GM12865 (cell line): ENCODE results near the gene ZCCHC2.

Source experiments
- DNase-seq: peaks from one replicate; pipeline ENCODE4 v3.0.0; 2010; ENCODE audit warnings: low read depth
- H3K4me3 ChIP-seq: 2 replicates; pipeline ENCODE4 v1.5.1; 2011; ENCODE audit warnings: mild to moderate bottlenecking, low read depth, low read length, control low read depth
- TF ChIP-seq, protein P1 (sequence below): IDR thresholded peaks from 2 replicates; pipeline ENCODE4 v1.5.1; 2011; ENCODE audit warnings: low read length, control low read depth, low read depth, inconsistent platforms; ENCODE audit not compliant: insufficient read depth; ENCODE audit errors: missing control alignments

The ZCCHC2 gene

GRCh38 chr18:62545098-62545497 lies 22.3 kb downstream of the ZCCHC2 start:
- DNase-seq: no peak
- TF ChIP-seq, protein P1, sequence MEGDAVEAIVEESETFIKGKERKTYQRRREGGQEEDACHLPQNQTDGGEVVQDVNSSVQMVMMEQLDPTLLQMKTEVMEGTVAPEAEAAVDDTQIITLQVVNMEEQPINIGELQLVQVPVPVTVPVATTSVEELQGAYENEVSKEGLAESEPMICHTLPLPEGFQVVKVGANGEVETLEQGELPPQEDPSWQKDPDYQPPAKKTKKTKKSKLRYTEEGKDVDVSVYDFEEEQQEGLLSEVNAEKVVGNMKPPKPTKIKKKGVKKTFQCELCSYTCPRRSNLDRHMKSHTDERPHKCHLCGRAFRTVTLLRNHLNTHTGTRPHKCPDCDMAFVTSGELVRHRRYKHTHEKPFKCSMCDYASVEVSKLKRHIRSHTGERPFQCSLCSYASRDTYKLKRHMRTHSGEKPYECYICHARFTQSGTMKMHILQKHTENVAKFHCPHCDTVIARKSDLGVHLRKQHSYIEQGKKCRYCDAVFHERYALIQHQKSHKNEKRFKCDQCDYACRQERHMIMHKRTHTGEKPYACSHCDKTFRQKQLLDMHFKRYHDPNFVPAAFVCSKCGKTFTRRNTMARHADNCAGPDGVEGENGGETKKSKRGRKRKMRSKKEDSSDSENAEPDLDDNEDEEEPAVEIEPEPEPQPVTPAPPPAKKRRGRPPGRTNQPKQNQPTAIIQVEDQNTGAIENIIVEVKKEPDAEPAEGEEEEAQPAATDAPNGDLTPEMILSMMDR: no peak
- H3K4me3 ChIP-seq: no peak overlapping the region

DNA sequence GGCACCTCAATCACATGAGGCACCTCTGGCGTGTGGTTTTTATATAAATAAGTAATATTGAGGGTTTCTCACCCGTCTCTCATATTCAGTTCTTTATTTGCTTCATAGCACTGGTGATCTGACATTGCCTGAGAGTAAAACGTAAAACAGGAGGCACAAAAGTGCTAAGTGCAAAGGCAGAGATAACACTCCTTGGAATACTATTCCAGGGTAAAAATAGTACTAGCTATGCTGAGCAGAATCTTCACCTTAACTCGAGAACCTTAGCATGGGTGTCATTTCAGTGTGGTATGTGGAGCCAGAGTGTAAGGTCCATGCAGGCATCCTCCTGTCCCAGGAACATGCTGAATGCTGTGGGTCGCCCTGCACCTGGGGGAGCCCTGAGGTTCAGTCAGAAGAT lies 26.9 kb downstream of the ZCCHC2 start:
- no peak overlapping the region for H3K4me3 ChIP-seq
- no peak for DNase-seq
- TF ChIP-seq, protein P1: no peak

DNA sequence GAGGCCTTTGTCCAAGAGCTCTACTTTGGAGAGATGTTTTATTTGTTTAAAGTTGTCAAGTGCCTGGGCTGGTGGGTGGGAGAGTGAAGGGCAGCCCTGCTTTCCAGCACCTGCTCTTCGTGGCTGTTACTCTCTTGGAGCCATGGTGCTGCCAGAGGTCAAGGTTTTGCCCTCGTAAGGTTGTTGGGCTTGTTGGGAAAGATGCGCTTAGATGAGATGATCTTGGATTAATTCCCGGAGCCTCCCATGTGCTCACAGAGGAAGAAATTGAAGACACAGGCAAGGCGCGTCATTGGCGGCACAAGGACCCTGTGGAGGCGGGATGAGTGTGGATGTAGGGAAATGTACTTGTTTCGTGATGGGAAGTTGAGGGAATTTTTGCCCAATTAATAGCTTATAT lies 27.9 kb downstream of the ZCCHC2 start:
- H3K4me3 ChIP-seq: no peak overlapping the region
- DNase-seq: no peak
- TF ChIP-seq, protein P1: no peak

DNA sequence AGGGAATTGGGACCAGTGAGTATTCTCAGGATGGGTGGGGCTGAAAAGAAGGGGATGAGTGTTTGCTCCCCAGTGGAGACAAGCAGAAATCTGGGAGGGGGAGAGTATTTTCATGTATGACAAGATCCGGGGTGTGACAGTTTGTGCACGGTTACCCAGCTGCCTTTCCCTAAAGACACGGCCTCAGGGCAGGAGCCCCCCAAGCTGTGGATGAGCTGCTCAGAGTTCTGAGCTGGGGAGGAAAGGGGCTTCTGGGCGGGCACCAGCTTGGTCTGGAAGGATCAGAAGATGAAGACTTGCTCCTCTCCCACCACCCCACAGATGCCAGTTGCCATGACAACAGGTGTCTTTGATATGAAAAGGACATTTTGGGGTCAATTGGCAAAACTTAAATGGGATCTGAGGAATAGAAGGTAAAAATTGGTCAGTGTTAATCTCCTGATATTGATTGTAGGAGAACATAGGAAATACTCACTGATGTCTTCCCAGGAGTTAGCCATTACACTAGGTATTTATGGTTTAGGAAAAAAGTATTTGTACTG lies 29.2 kb downstream of the ZCCHC2 start:
- no peak for DNase-seq
- H3K4me3 ChIP-seq: no peak overlapping the region
- TF ChIP-seq, protein P1: no peak

- TF ChIP-seq, protein P1: no peak
- H3K4me3 ChIP-seq: no peak overlapping the region
- DNase-seq: peak; percentile 17
Observed at GRCh38 chr18:62554061-62554815, 31.4 kb downstream of the ZCCHC2 start.

- TF ChIP-seq, protein P1: no peak
- H3K4me3 ChIP-seq: no peak overlapping the region
- no peak for DNase-seq
Observed at GRCh38 chr18:62555135-62555534, 32.3 kb downstream of the ZCCHC2 start.
